SK-N-SH treated with all-trans-retinoic acid at 6 μM for 48 hours (cell line): Measurements from ENCODE around the gene SLC4A7.

Experiments
- CREB5 ChIP-seq: fragments of 250-450 bp; sonication (Bioruptor Pico); IDR thresholded peaks from 2 replicates; pipeline ENCODE4 v1.5.1; 2020; ENCODE audit warnings: low read depth, mild to moderate bottlenecking, moderate library complexity
- CSDC2 ChIP-seq: fragments of 250-450 bp; sonication (Bioruptor Pico); IDR thresholded peaks from 2 replicates; pipeline ENCODE4 v1.5.0; 2020; ENCODE audit warnings: mild to moderate bottlenecking, moderate library complexity
- ESRRG ChIP-seq: fragments of 250-450 bp; sonication (Bioruptor Pico); IDR thresholded peaks from 2 replicates; pipeline ENCODE4 v1.6.1; 2021; ENCODE audit warnings: mild to moderate bottlenecking
- GLIS3 ChIP-seq: fragments of 250-450 bp; sonication (Bioruptor Pico); IDR thresholded peaks from 2 replicates; pipeline ENCODE4 v1.5.0; 2020; ENCODE audit warnings: mild to moderate bottlenecking, moderate library complexity
- ISL1 ChIP-seq: fragments of 250-450 bp; sonication (Bioruptor Pico); IDR thresholded peaks from 2 replicates; pipeline ENCODE4 v2.1.2; 2022; ENCODE audit warnings: mild to moderate bottlenecking, moderate library complexity
- PPARA ChIP-seq: fragments of 250-450 bp; sonication (Bioruptor Pico); IDR thresholded peaks from 2 replicates; pipeline ENCODE4 v1.5.0; 2020; ENCODE audit warnings: mild to moderate bottlenecking, borderline replicate concordance
- RARB ChIP-seq: fragments of 250-450 bp; sonication (Bioruptor Pico); IDR thresholded peaks from 2 replicates; pipeline ENCODE4 v1.8.0; 2021; ENCODE audit warnings: mild to moderate bottlenecking, moderate library complexity
- TOX ChIP-seq: fragments of 250-450 bp; sonication (Bioruptor Pico); IDR thresholded peaks from 2 replicates; pipeline ENCODE4 v1.8.0; 2021; ENCODE audit warnings: mild to moderate bottlenecking, moderate library complexity, borderline replicate concordance
- ZFP3 ChIP-seq: fragments of 250-450 bp; sonication (Bioruptor Pico); IDR thresholded peaks from 2 replicates; pipeline ENCODE4 v1.5.0; 2020; ENCODE audit warnings: mild to moderate bottlenecking, moderate library complexity
- ZFP30 ChIP-seq: fragments of 450-650 bp; formaldehyde crosslinking; IDR thresholded peaks from 2 replicates; pipeline ENCODE4 v1.5.0; 2022; ENCODE audit warnings: mild to moderate bottlenecking, moderate library complexity
- TF ChIP-seq, protein P1 (sequence below): fragments of 250-450 bp; sonication (Bioruptor Pico); IDR thresholded peaks from 2 replicates; pipeline ENCODE4 v1.8.0; 2020; ENCODE audit warnings: mild to moderate bottlenecking, moderate library complexity, borderline replicate concordance

- TF ChIP-seq ZFP3 (CRISPR knock-in tag) = no peak
- TF ChIP-seq CREB5 = no peak
- TF ChIP-seq TOX = no peak
- TF ChIP-seq CSDC2 = no peak
- no peak for TF ChIP-seq RARB (CRISPR knock-in tag)
- TF ChIP-seq ZFP30 (CRISPR knock-in tag) = no peak
- TF ChIP-seq PPARA (CRISPR knock-in tag) = no peak
- TF ChIP-seq, protein P1, sequence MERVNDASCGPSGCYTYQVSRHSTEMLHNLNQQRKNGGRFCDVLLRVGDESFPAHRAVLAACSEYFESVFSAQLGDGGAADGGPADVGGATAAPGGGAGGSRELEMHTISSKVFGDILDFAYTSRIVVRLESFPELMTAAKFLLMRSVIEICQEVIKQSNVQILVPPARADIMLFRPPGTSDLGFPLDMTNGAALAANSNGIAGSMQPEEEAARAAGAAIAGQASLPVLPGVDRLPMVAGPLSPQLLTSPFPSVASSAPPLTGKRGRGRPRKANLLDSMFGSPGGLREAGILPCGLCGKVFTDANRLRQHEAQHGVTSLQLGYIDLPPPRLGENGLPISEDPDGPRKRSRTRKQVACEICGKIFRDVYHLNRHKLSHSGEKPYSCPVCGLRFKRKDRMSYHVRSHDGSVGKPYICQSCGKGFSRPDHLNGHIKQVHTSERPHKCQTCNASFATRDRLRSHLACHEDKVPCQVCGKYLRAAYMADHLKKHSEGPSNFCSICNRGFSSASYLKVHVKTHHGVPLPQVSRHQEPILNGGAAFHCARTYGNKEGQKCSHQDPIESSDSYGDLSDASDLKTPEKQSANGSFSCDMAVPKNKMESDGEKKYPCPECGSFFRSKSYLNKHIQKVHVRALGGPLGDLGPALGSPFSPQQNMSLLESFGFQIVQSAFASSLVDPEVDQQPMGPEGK = no peak
- no peak for TF ChIP-seq GLIS3 (CRISPR knock-in tag)
- TF ChIP-seq ESRRG (CRISPR knock-in tag) = no peak
- no peak for TF ChIP-seq ISL1 (CRISPR knock-in tag)
These were observed 115.2 kb downstream of the SLC4A7 start, which contains the start of gene NEK10 for GRCh38 chr3:27368831-27369607.
